ENCODE data around the gene RFTN1. TPM values are rescaled to one million over a fixed set of nuclear protein-coding genes. Genes with fewer than 3 reads are reported as not detected.
A peak's percentile ranks its signal among the peaks of the same experiment; 100 is the strongest.

Gene RFTN1
- total RNA-seq, 3 donors from 2014 or later (not counting 1 experiment from before 2014, with no cell fraction given) = 112 to 135 (median 115) TPM

DNA sequence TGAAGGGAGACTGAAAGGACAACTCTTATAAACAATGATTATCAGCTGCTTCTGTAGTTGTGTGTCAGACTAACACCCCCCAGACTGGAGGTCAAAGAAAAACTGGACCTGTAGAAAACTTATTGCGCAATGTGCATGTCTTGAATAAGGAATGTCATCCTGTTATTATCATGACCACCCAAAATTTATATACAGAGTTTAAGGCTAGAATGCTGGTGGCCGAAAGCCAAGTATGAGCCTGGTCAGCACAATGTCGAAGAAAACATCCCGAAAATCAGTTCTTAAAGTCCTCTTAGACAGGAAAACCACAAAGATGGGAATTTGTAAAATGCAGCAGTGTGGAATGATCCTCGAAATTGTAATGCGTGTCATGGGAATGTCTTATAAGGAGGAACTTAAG lies 29.3 kb downstream of the RFTN1 start:
- Histone ChIP-seq H3K4me3 (ENCODE audit: low read length) (no peak overlapping the region), H3K27ac (ENCODE audit: low read length) (no peak overlapping the region), H3K9me3 (ENCODE audit: control insufficient read depth, insufficient read depth, low read length) (no peaks in the 10 kb centered on the region), H3K27me3 (ENCODE audit: control insufficient read depth, insufficient read depth, low read length) (no peaks in the 10 kb centered on the region), H3K4me1 (ENCODE audit: control insufficient read depth, insufficient read depth, low read length) (peaks cover 19% of the 10 kb centered on the region), H3K36me3 (ENCODE audit: control insufficient read depth, insufficient read depth, low read length) (peaks cover 13% of the 10 kb centered on the region)
- intact Hi-C loops (cut with micrococcal nuclease) = no loop called here
- H3K4me1 Mint-ChIP-seq = peaks cover 50 to 60% of the 10 kb centered on the region in 2 donors
- DNase-seq (no peak), ATAC-seq (no peak)
- H3K36me3 Mint-ChIP-seq = peaks cover 7% of the 10 kb centered on the region
- H3K27me3 Mint-ChIP-seq (ENCODE audit: low read depth in 2 of 2) = no peaks in the 10 kb centered on the region
- WGBS (ENCODE audit: insufficient coverage) = 92% methylated on average over 5 of the region's 6 CpGs
- H3K9me3 Mint-ChIP-seq = no peaks in the 10 kb centered on the region
- H3K4me3 Mint-ChIP-seq = no peak overlapping the region
- H3K27ac Mint-ChIP-seq = peak overlapping the region in 1 of 2 donors; percentile 89
- TF ChIP-seq, protein P1, sequence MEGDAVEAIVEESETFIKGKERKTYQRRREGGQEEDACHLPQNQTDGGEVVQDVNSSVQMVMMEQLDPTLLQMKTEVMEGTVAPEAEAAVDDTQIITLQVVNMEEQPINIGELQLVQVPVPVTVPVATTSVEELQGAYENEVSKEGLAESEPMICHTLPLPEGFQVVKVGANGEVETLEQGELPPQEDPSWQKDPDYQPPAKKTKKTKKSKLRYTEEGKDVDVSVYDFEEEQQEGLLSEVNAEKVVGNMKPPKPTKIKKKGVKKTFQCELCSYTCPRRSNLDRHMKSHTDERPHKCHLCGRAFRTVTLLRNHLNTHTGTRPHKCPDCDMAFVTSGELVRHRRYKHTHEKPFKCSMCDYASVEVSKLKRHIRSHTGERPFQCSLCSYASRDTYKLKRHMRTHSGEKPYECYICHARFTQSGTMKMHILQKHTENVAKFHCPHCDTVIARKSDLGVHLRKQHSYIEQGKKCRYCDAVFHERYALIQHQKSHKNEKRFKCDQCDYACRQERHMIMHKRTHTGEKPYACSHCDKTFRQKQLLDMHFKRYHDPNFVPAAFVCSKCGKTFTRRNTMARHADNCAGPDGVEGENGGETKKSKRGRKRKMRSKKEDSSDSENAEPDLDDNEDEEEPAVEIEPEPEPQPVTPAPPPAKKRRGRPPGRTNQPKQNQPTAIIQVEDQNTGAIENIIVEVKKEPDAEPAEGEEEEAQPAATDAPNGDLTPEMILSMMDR (IDR thresholded peaks at IDR 0.05) = no peak

DNA sequence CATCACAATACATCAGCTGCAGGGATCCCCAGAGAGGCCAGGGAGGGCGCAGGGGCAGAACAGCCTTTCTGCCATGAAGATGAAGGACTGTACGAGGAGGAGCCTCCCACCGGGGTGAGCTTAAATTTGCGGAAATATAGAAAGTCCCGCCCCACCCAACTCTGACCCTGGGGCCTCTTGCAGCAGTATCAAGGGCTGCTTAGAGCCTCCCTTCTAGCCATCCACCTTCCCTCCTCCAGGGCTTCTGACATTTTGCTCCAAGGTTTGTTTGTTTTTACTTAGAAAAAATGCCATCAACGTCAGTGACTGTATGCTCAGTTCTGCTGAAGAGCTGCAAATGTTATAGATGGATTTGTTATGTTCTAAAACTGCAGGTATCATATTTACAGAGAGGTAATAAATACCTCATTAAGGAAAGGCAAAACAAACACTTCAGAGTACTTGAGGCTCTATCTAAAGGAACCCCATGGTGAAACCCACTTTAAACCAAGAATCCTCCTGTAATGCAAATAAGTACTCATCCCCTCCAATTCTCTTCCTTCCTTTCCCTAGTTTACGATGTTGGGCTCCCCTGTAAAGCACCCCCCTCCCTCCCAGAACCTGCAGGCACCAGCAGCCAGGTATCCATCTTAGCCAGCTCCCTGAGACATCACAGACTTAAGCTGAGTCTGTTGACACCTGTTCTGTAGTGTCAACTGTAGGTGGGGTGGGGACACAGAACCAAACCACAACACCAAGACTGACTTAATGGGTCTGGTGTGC lies 30.5 kb downstream of the RFTN1 start:
- Histone ChIP-seq H3K27me3 (ENCODE audit: control insufficient read depth, insufficient read depth, low read length) (no peaks in the 10 kb centered on the region), H3K9me3 (ENCODE audit: control insufficient read depth, insufficient read depth, low read length) (no peaks in the 10 kb centered on the region), H3K36me3 (ENCODE audit: control insufficient read depth, insufficient read depth, low read length) (peaks cover 5% of the 10 kb centered on the region), H3K27ac (ENCODE audit: low read length) (peak overlapping the region; percentile 60), H3K4me1 (ENCODE audit: control insufficient read depth, insufficient read depth, low read length) (peaks cover 19% of the 10 kb centered on the region), H3K4me3 (ENCODE audit: low read length) (no peak overlapping the region)
- Mint-ChIP-seq H3K4me1 (peaks cover 51 to 70% of the 10 kb centered on the region in 2 donors), H3K27me3 (ENCODE audit: low read depth in 2 of 2) (no peaks in the 10 kb centered on the region), H3K9me3 (no peaks in the 10 kb centered on the region), H3K27ac (peak overlapping the region; percentile 86 to 89), H3K4me3 (peak overlapping the region; percentile 73), H3K36me3 (no peaks in the 10 kb centered on the region)
- ATAC-seq = peak; percentile 62 to 80 (median 71)
- DNase-seq = peak in 1 of 2 donors; percentile 66
- TF ChIP-seq, protein P1 (IDR thresholded peaks at IDR 0.05) = no peak
- 43% methylated on average over 7 of the region's 7 CpGs for WGBS (ENCODE audit: insufficient coverage)
- intact Hi-C loops (cut with micrococcal nuclease) = no loop called here

DNA sequence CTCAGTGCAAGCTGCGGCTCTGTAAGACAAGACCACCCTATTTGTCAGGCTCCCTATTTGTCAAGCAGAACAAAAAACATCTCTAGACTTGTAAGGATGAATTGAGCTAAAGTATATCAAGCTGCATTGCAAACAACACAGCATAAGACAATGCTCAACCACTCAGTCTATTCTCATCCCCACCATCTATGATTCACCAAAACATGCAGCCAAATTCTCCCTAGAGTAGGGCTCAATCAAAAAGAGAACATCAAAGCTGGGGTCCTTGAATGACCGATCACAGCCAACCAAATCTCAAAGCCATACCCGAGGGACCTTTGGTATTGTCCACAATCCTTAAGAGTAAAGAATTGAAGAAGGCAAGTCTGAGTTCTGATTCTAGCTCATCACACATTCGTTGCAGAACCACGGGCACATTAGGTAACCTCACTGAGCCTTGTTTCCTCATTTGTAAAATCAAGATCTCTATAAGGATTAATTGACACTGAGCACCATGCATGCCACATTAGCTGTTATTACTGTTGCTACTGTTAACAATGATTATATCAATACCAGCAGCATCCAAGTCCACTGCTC lies 31.2 kb downstream of the RFTN1 start:
- 54% methylated on average over 5 of the region's 5 CpGs for WGBS (ENCODE audit: insufficient coverage)
- H3K27ac Mint-ChIP-seq = peak overlapping the region; percentile 86 to 89
- H3K9me3 Mint-ChIP-seq = no peaks in the 10 kb centered on the region
- peak overlapping the region; percentile 73 for H3K4me3 Mint-ChIP-seq
- ATAC-seq (peak; percentile 21 to 48 (median 33)), DNase-seq (no peak)
- no peaks in the 10 kb centered on the region for H3K36me3 Mint-ChIP-seq
- Histone ChIP-seq H3K4me3 (ENCODE audit: low read length) (no peak overlapping the region), H3K9me3 (ENCODE audit: control insufficient read depth, insufficient read depth, low read length) (no peaks in the 10 kb centered on the region), H3K36me3 (ENCODE audit: control insufficient read depth, insufficient read depth, low read length) (peaks cover 5% of the 10 kb centered on the region), H3K27me3 (ENCODE audit: control insufficient read depth, insufficient read depth, low read length) (no peaks in the 10 kb centered on the region), H3K27ac (ENCODE audit: low read length) (peak overlapping the region; percentile 60), H3K4me1 (ENCODE audit: control insufficient read depth, insufficient read depth, low read length) (peaks cover 23% of the 10 kb centered on the region)
- H3K27me3 Mint-ChIP-seq (ENCODE audit: low read depth in 2 of 2) = no peaks in the 10 kb centered on the region
- intact Hi-C loops (cut with micrococcal nuclease) = no loop called here
- H3K4me1 Mint-ChIP-seq = peaks cover 54 to 74% of the 10 kb centered on the region in 2 donors
- TF ChIP-seq, protein P1 (IDR thresholded peaks at IDR 0.05) = no peak
